Caco-2 (cell line): ENCODE measurements around the gene MINDY1. TPM values are rescaled to one million over a fixed set of nuclear protein-coding genes. Genes with fewer than 3 reads are reported as not detected.
A peak's percentile ranks its signal among the peaks of the same experiment; 100 is the strongest.

Source experiments
- Bru-seq: library from RNA; stranded (reverse); fragments of 400-500 nt; gene quantifications from one replicate; lab custom pipeline; 2021; lab: Mats Ljungman, UMichigan
- BruChase-seq, 2 experiments: library from RNA; stranded (reverse); fragments of 400-500 nt; gene quantifications; one replicate each; lab custom pipeline; 2021; lab: Mats Ljungman, UMichigan
- BruUV-seq: library from RNA; stranded (reverse); fragments of 400-500 nt; replicated peaks from 2 replicates; lab custom pipeline; 2021; lab: Mats Ljungman, UMichigan
- CTCF ChIA-PET: fragments of 300-600 bp; sonication (Branson Sonifier 250); formaldehyde crosslinking; loops from one replicate; lab custom pipeline; 2022; ENCODE audit warnings: antibody characterized with exemption; lab: Charles Lee
- POLR2A ChIA-PET: fragments of 300-600 bp; sonication (Branson Sonifier 250); formaldehyde crosslinking; loops from one replicate; lab custom pipeline; 2022; ENCODE audit warnings: antibody characterized with exemption; lab: Charles Lee
- DNase-seq, 2 experiments: peaks; one replicate each; pipeline versions ENCODE4 v3.0.0 to v3.0.0-alpha.2; 2020 to 2022
- H3K27me3 ChIP-seq: replicated peaks from 2 replicates; pipeline ENCODE4 v1.6.0; 2011; ENCODE audit warnings: low read length; ENCODE audit not compliant: control insufficient read depth, insufficient read depth
- H3K36me3 ChIP-seq: 2 replicates; pipeline ENCODE4 v1.5.1; 2011; ENCODE audit warnings: low read length; ENCODE audit not compliant: control insufficient read depth, insufficient read depth
- H3K4me1 ChIP-seq: fragments of 250-450 bp; sonication (Bioruptor Pico); 2 replicates; pipeline ENCODE4 v1.5.1; 2020; ENCODE audit warnings: mild to moderate bottlenecking
- H3K4me3 ChIP-seq: 2 replicates; pipeline ENCODE4 v1.5.1; 2011; ENCODE audit warnings: low read depth, mild to moderate bottlenecking, control low read depth, low read length
- H3K9me3 ChIP-seq: fragments of 250-450 bp; sonication (Bioruptor Pico); 2 replicates; pipeline ENCODE4 v1.5.1; 2020; ENCODE audit warnings: mild to moderate bottlenecking, moderate library complexity
- H3K27ac Mint-ChIP-seq: one replicate; pipeline ENCODE4 v1.8.0; 2022; ENCODE audit warnings: mixed read lengths; ENCODE audit not compliant: unreplicated experiment
- H3K27me3 Mint-ChIP-seq: one replicate; pipeline ENCODE4 v1.8.0; 2022; ENCODE audit warnings: mixed read lengths; ENCODE audit not compliant: insufficient read depth, unreplicated experiment
- H3K36me3 Mint-ChIP-seq: one replicate; pipeline ENCODE4 v1.8.0; 2022; ENCODE audit warnings: mild to moderate bottlenecking, mixed read lengths; ENCODE audit not compliant: insufficient read depth, unreplicated experiment
- H3K4me1 Mint-ChIP-seq: one replicate; pipeline ENCODE4 v1.8.0; 2022; ENCODE audit warnings: low read depth, mixed read lengths; ENCODE audit not compliant: unreplicated experiment
- H3K4me3 Mint-ChIP-seq: one replicate; pipeline ENCODE4 v1.8.0; 2022; ENCODE audit warnings: mild to moderate bottlenecking, moderate library complexity, mixed read lengths; ENCODE audit not compliant: unreplicated experiment
- H3K9me3 Mint-ChIP-seq: one replicate; pipeline ENCODE4 v1.8.0; 2022; ENCODE audit warnings: mixed read lengths; ENCODE audit not compliant: unreplicated experiment
- CTCF ChIP-seq, 2 experiments: fragments of 200-600 bp in 1 of 2; IDR thresholded peaks; 1 replicate in 1 of 2; 2 replicates in 1 of 2; pipeline versions ENCODE4 v1.5.1 to v1.8.0; 2011 to 2022; ENCODE audit warnings: antibody characterized with exemption in 1 of 2, control low read depth in 1 of 2, inconsistent platforms in 1 of 2, low read depth in 1 of 2, low read length in 1 of 2, mild to moderate bottlenecking in 1 of 2, moderate library complexity in 1 of 2; ENCODE audit not compliant: insufficient read depth in 1 of 2, severe bottlenecking in 1 of 2, unreplicated experiment in 1 of 2
- intact Hi-C: fragments of 100-400 bp; cut with micrococcal nuclease; formaldehyde crosslinking; loops from one replicate; pipeline ENCODE4 v1.10.0; 2022; ENCODE audit not compliant: unreplicated experiment
- long read RNA-seq: library from polyadenylated mRNA; stranded (forward); transcript quantifications from one replicate; pipeline ENCODE4 v2.0.0, GENCODE V29; 2022
- total RNA-seq: library from RNA; stranded (reverse); gene quantifications from 2 replicates; pipeline ENCODE4 v1.2.3, GENCODE V29; 2022

The MINDY1 gene
- total RNA-seq (15.6 and 16.9 TPM in 2 replicates), Bru-seq, nascent RNA (percentile 57 among the genes with signal in this experiment), BruChase-seq, experiment 1, labeled RNA remaining after a 2-hour chase (percentile 62 among the genes with signal in this experiment), BruChase-seq, experiment 2, labeled RNA remaining after a 6-hour chase (percentile 62 among the genes with signal in this experiment)
- long read RNA-seq, partial matches to known transcripts, result 1 of 9 reads
- long read RNA-seq, other reads (novel, unspliced or antisense), result 8 of 9 reads

GRCh38 chr1:151006327-151007052, at the start of gene MINDY1:
MINDY1 (minus strand) TSS chr1:151006902; CDS start chr1:151002617, 4,285 bp downstream.
- Histone ChIP-seq H3K36me3 (no peaks in the 10 kb centered on the region), H3K4me1 (peaks cover 34% of the 10 kb centered on the region), H3K9me3 (no peaks in the 10 kb centered on the region), H3K27me3 (no peaks in the 10 kb centered on the region), H3K4me3 (peak within 1 kb of the TSS; percentile 64)
- peak; percentile 81 to 85 for DNase-seq
- peak within 1 kb of the TSS; percentile 99 for H3K27ac Mint-ChIP-seq
- no peaks in the 10 kb centered on the region for H3K9me3 Mint-ChIP-seq
- peak; percentile 58 to 64 for TF ChIP-seq CTCF (IDR thresholded peaks at IDR 0.05; ENCODE audit: insufficient read depth in 1 of 2, low read depth in 1 of 2, low read length in 1 of 2, severe bottlenecking in 1 of 2, unreplicated experiment in 1 of 2)
- no peaks in the 10 kb centered on the region for H3K27me3 Mint-ChIP-seq
- peaks cover 13% of the 10 kb centered on the region for H3K36me3 Mint-ChIP-seq
- peak within 1 kb of the TSS; percentile 92 for H3K4me3 Mint-ChIP-seq
- TSS peak; percentile 40 for BruUV-seq
- peaks cover 24% of the 10 kb centered on the region for H3K4me1 Mint-ChIP-seq
- intact Hi-C loops, result loop anchor here (1.0 to 10.0 kb wide), 3 partner anchors 27 to 442 kb away; partner anchors contain the start of gene SETDB1
- CTCF ChIA-PET, result interaction anchor here (0.6 to 3.0 kb wide), 17 partner anchors 11 to 428 kb away, joined by 3 to 50 read pairs (median 4); partner anchors contain the start of genes ANXA9, C1orf56 and MCL1
- POLR2A ChIA-PET, result interaction anchor here (0.5 to 1.5 kb wide), 13 partner anchors 9 to 603 kb away, joined by 3 to 11 read pairs (median 4); partner anchors contain the start of genes ANXA9 and MCL1

GRCh38 chr1:151056149-151056548, 49.4 kb upstream of the MINDY1 start:
- peaks cover 52% of the 10 kb centered on the region for H3K4me1 Mint-ChIP-seq
- H3K9me3 Mint-ChIP-seq, result no peaks in the 10 kb centered on the region
- no peak for DNase-seq
- H3K27ac Mint-ChIP-seq, result peak overlapping the region; percentile 16
- ChIA-PET CTCF (interaction anchor here (0.6 kb wide), 1 partner anchor 50 kb away, joined by 3 read pairs; no protein-coding TSS in a partner anchor), POLR2A (no interaction called here)
- H3K4me3 Mint-ChIP-seq, result peak overlapping the region; percentile 88
- no TSS peak for BruUV-seq
- Histone ChIP-seq H3K27me3 (no peaks in the 10 kb centered on the region), H3K4me3 (no peak overlapping the region), H3K36me3 (peaks cover 11% of the 10 kb centered on the region), H3K4me1 (peaks cover 17% of the 10 kb centered on the region), H3K9me3 (no peaks in the 10 kb centered on the region)
- TF ChIP-seq CTCF (IDR thresholded peaks at IDR 0.05; ENCODE audit: insufficient read depth in 1 of 2, low read depth in 1 of 2, low read length in 1 of 2, severe bottlenecking in 1 of 2, unreplicated experiment in 1 of 2), result no peak
- intact Hi-C loops, result no loop called here
- H3K36me3 Mint-ChIP-seq, result peaks cover 84% of the 10 kb centered on the region
- H3K27me3 Mint-ChIP-seq, result no peaks in the 10 kb centered on the region

- Histone ChIP-seq H3K9me3 (no peaks in the 10 kb centered on the region), H3K27me3 (no peaks in the 10 kb centered on the region), H3K4me1 (peaks cover 17% of the 10 kb centered on the region), H3K4me3 (no peak overlapping the region), H3K36me3 (peaks cover 11% of the 10 kb centered on the region)
- Mint-ChIP-seq H3K27ac (peak overlapping the region; percentile 21), H3K27me3 (no peaks in the 10 kb centered on the region), H3K4me3 (no peak overlapping the region), H3K4me1 (peaks cover 46% of the 10 kb centered on the region), H3K9me3 (no peaks in the 10 kb centered on the region), H3K36me3 (peaks cover 88% of the 10 kb centered on the region)
- CTCF ChIA-PET, result interaction anchor here (0.6 kb wide), 1 partner anchor 50 kb away, joined by 3 read pairs; no protein-coding TSS in a partner anchor
- DNase-seq, result no peak
- POLR2A ChIA-PET, result no interaction called here
- no TSS peak for BruUV-seq
- intact Hi-C loops, result no loop called here
- no peak for TF ChIP-seq CTCF (IDR thresholded peaks at IDR 0.05; ENCODE audit: insufficient read depth in 1 of 2, low read depth in 1 of 2, low read length in 1 of 2, severe bottlenecking in 1 of 2, unreplicated experiment in 1 of 2)
Observed at GRCh38 chr1:151055581-151055980, 48.9 kb upstream of the MINDY1 start.
